GM12864 (cell line): Measurements from ENCODE around the gene LGALSL.

Experiments
- DNase-seq: peaks from one replicate; pipeline ENCODE4 v3.0.0-alpha.2; 2011; ENCODE audit warnings: low read depth
- H3K4me3 ChIP-seq: 2 replicates; pipeline ENCODE4 v1.5.1; 2011; ENCODE audit warnings: mild to moderate bottlenecking, low read depth, low read length, control low read depth
- TF ChIP-seq, protein P1 (sequence below): IDR thresholded peaks from 2 replicates; pipeline ENCODE4 v1.5.1; 2011; ENCODE audit warnings: low read depth, mild to moderate bottlenecking, moderate library complexity, low read length, control low read depth, inconsistent platforms; ENCODE audit errors: missing control alignments

LGALSL gene

DNA sequence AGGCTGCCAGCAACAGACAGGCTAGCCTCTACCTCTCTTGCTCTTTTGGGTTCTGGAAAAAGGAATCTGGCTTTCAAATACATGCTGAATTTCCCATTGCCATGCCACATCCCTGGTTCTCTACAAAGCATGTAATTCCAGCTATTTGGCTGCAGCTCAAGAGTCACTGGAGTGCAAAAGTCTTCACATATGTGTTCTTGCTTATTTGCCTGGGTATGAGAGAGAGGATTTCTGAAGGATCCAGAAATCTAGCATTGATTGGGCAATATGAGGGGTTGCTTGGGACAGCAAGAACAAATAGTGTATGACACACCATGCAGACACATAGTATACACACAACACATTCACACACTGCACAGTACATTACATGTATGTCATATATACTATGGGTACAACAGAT is 30.7 kb upstream of the LGALSL start:
- DNase-seq = no peak
- no peak overlapping the region for H3K4me3 ChIP-seq
- TF ChIP-seq, protein P1, sequence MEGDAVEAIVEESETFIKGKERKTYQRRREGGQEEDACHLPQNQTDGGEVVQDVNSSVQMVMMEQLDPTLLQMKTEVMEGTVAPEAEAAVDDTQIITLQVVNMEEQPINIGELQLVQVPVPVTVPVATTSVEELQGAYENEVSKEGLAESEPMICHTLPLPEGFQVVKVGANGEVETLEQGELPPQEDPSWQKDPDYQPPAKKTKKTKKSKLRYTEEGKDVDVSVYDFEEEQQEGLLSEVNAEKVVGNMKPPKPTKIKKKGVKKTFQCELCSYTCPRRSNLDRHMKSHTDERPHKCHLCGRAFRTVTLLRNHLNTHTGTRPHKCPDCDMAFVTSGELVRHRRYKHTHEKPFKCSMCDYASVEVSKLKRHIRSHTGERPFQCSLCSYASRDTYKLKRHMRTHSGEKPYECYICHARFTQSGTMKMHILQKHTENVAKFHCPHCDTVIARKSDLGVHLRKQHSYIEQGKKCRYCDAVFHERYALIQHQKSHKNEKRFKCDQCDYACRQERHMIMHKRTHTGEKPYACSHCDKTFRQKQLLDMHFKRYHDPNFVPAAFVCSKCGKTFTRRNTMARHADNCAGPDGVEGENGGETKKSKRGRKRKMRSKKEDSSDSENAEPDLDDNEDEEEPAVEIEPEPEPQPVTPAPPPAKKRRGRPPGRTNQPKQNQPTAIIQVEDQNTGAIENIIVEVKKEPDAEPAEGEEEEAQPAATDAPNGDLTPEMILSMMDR = no peak

GRCh38 chr2:64424416-64424987 is 29.5 kb upstream of the LGALSL start:
- DNase-seq = no peak
- no peak overlapping the region for H3K4me3 ChIP-seq
- TF ChIP-seq, protein P1 = no peak

GRCh38 chr2:64426183-64426952 is 27.6 kb upstream of the LGALSL start:
- H3K4me3 ChIP-seq = no peak overlapping the region
- no peak for DNase-seq
- TF ChIP-seq, protein P1 = no peak

DNA sequence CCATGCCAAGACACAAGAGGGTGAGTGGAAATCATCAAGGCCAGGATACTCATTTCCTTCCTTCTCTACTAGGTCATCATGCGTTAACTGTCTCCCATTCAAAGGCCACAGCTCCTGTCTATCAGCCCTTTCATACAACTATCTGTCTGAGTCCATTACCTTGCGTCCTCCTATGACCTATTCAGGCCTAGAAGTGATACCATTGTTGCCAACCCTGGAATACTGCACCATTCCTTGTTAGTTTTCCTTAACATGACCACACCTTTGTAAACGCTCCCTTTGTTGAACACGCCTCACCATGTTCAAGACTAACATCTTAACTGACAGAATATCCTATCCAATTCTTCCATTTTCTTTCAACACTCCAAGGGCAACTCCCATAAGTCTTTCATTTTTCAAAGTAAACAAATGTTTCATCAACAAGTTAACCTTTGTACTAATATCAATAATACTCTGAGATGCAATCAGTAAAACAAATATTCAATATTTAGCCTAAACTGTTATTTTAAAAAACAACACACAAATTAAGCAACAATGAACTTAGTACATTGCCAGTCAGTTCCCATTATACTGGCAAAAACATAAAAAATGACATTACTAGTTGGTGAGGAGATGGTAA is 19.8 kb upstream of the LGALSL start:
- TF ChIP-seq, protein P1 = no peak
- no peak overlapping the region for H3K4me3 ChIP-seq
- no peak for DNase-seq

- H3K4me3 ChIP-seq = no peak overlapping the region
- DNase-seq = no peak
- TF ChIP-seq, protein P1 = no peak
Measured at GRCh38 chr2:64437883-64438282, 16.1 kb upstream of the LGALSL start.

- no peak for DNase-seq
- H3K4me3 ChIP-seq = no peak overlapping the region
- TF ChIP-seq, protein P1 = no peak
Measured at GRCh38 chr2:64439194-64439593, 14.8 kb upstream of the LGALSL start.
